HG03342 (cell line): ENCODE measurements around the gene DGCR6.
"Not testable (repeated sequence)": the region's sequence is repeated elsewhere in the genome, so short reads cannot be mapped to it uniquely, and the experiment has no call there.

Experiments
- ATAC-seq: cut with Tn5 transposase; IDR thresholded peaks from one replicate; pipeline ENCODE4 v1.9.1; 2021; ENCODE audit warnings: mild to moderate bottlenecking, moderate library complexity; ENCODE audit not compliant: unreplicated experiment

DGCR6 gene

GRCh38 chr22:18959741-18960140 is 53.6 kb downstream of the DGCR6 start:
- ATAC-seq = not testable (repeated sequence)

DNA sequence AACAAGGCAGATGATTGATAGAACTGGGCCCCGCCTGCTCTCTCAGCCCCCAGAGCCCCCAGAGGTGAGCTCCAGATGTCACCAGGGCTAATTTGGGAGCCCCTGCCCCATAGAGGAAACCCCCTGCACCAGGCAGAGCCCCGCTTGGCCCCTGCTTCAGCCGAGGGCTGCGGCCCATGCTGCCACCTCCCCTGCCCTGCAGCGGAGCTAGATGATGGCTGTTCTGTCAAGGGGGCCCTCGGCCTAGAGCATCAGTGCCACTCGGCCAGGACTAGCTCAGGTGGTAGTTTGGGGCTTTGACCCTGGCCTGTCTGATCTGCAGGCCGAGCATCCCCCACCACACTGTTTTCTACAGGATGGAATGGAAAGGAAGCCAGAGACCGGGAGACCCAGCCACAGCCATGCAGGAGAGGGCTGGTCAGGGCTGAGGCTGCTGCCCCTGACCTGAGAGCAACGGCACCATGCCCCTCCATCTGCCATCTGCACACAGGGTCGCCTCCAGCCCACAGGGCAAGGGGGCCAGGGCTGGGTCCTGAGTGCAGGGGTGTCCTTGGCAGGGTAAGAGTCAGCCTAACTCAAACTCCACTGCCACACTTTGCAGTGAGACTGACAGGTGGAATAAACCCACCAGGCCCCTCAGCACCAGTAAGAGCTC is 54.2 kb downstream of the DGCR6 start:
- not testable (repeated sequence) for ATAC-seq

DNA sequence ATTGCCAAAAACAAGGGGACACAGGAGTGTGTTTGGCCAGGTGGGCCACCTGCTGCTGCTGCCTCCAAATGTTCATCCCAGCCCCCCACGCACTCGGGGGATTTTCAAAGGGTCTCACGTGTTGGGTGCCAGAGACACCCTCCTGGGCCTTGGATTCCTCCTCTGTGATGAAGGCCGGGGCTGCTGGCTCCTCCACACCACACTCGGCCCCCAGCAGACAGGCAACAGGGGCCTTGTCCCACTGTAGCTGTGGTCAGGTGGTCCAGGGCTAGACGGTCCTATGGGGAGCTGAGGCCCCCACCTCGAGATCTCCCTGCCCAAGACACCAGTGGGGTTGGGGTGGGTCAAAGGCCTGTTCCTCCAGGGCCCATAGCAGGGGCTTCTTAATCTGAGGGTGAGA is 55.1 kb downstream of the DGCR6 start:
- not testable (repeated sequence) for ATAC-seq
